Right lobe of liver (tissue), 6 donors: ENCODE results near the gene CLCF1. TPM values are rescaled to one million over a fixed set of nuclear protein-coding genes. Genes with fewer than 3 reads are reported as not detected.
"Not testable (repeated sequence)": the region's sequence is repeated elsewhere in the genome, so short reads cannot be mapped to it uniquely, and the experiment has no call there.

Experiments used
- ATAC-seq, 4 donors: fragments of 200-7000 bp; cut with Tn5 transposase; one replicate each; pipeline ENCODE4 v1.9.1; 2020; ENCODE audit warnings: mild to moderate bottlenecking in 4 of 4, moderate library complexity in 4 of 4
- DNase-seq, 3 donors: peaks; one replicate each; pipeline ENCODE4 v3.0.0-alpha.2; 2020
- H3K27ac ChIP-seq, 3 donors: fragments of 200-600 bp; one replicate each; pipeline ENCODE4 v1.8.0; 2022
- H3K27me3 ChIP-seq, 2 donors: fragments of 200-600 bp; one replicate each; pipeline ENCODE4 v1.8.0; 2022
- H3K36me3 ChIP-seq, 4 donors: fragments of 200-600 bp; sonication (generic) in 1 of 4; one replicate each; pipeline versions ENCODE4 v1.5.1 to v1.8.0; 2017 to 2022; ENCODE audit warnings: control low read depth in 1 of 4
- H3K4me1 ChIP-seq, 4 donors: fragments of 200-600 bp; sonication (generic) in 1 of 4; one replicate each; pipeline versions ENCODE4 v1.5.1 to v1.8.0; 2017 to 2022; ENCODE audit warnings: control low read depth in 1 of 4
- H3K4me3 ChIP-seq, 3 donors: fragments of 200-600 bp; one replicate each; pipeline ENCODE4 v1.8.0; 2022
- H3K9me3 ChIP-seq, 4 donors: fragments of 200-600 bp; sonication (generic) in 1 of 4; one replicate each; pipeline versions ENCODE4 v1.5.1 to v1.8.0; 2017 to 2022; ENCODE audit warnings: control low read depth in 1 of 4
- POLR2A ChIP-seq: fragments of 450-650 bp; IDR thresholded peaks from one replicate; pipeline ENCODE4 v1.6.1; 2017; ENCODE audit warnings: antibody characterized with exemption, mild to moderate bottlenecking
- WGBS: methylation state at CpG from one replicate; pipeline ENCODE4 v1.1.6; 2018; ENCODE audit warnings: low coverage, low lambda C conversion rate; ENCODE audit not compliant: insufficient coverage; ENCODE audit errors: missing lambda C conversion rate; 5-methylcytosine and 5-hydroxymethylcytosine counted together
- intact Hi-C, 2 donors: fragments of 100-400 bp; cut with DNase I; formaldehyde crosslinking; loops; one replicate each; pipeline versions ENCODE4 v1.11.2 to v1.14.1; 2022
- total RNA-seq, 6 experiments: library from RNA; depleted of rRNA in 2 of 6; stranded (reverse); fragments of >200 nt in 2 of 6; fragmentation: NEBNext Ultra II Directional in 3 of 6; extraction: Animal tissue kit (Norgen Biotek cat#: 25700) in 3 of 6; gene quantifications; one replicate each; pipeline versions ENCODE4 v1.1.0 to v1.2.4, GENCODE V29; 2016 to 2023
- TF ChIP-seq, protein P1 (sequence below), 4 donors: fragments of 200-600 bp in 3 of 4; fragments of 450-650 bp in 1 of 4; IDR thresholded peaks; one replicate each; pipeline versions ENCODE4 v1.5.1 to v1.8.0; 2016 to 2022; ENCODE audit warnings: antibody characterized with exemption in 4 of 4, mild to moderate bottlenecking in 2 of 4
- donor health status: DM: no; HTN: yes; CAD: no.
- donor health status: DM: no; HTN: no; CAD: no.
- donor health status: DM: no; HTN: no; CAD: no.
- donor health status: DM: no; HTN: yes; CAD: no.
- donor health status: DM: no; HTN: yes; CAD: no.

CLCF1 gene
- total RNA-seq, 6 experiments from 2014 or later = 0.44 to 3.8 (median 1.3) TPM

DNA sequence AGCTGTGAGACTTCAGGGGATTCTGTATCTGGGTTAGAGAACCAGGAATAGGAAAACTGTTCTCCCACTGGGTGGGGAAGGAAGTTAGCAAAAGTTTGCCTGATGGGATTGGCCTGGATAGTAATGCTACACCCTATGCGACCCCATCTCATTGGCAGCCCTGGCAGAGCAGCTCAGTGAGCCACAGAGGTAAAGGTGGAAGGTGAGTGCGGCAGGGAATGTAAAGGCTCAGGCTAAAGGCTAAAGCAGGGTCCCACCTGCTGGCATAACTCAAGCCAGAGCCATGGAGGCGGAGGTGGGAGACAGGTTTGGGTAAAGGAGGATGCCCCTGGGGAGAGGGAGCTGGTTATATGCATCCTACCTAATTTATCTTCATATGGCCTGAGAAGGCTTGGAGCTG is 51.3 kb downstream of the CLCF1 start:
- ATAC-seq = no peak
- Histone ChIP-seq H3K27ac (no peak overlapping the region), H3K4me3 (no peak overlapping the region), H3K4me1 (peaks cover 0 to 7% (median 0%) of the 10 kb centered on the region in 4 donors), H3K9me3 (no peaks in the 10 kb centered on the region), H3K27me3 (no peaks in the 10 kb centered on the region), H3K36me3 (no peaks in the 10 kb centered on the region)
- no peak for DNase-seq
- WGBS = 90% methylated on average over 2 of the region's 3 CpGs
- intact Hi-C loops = no loop called here
- TF ChIP-seq, protein P1, sequence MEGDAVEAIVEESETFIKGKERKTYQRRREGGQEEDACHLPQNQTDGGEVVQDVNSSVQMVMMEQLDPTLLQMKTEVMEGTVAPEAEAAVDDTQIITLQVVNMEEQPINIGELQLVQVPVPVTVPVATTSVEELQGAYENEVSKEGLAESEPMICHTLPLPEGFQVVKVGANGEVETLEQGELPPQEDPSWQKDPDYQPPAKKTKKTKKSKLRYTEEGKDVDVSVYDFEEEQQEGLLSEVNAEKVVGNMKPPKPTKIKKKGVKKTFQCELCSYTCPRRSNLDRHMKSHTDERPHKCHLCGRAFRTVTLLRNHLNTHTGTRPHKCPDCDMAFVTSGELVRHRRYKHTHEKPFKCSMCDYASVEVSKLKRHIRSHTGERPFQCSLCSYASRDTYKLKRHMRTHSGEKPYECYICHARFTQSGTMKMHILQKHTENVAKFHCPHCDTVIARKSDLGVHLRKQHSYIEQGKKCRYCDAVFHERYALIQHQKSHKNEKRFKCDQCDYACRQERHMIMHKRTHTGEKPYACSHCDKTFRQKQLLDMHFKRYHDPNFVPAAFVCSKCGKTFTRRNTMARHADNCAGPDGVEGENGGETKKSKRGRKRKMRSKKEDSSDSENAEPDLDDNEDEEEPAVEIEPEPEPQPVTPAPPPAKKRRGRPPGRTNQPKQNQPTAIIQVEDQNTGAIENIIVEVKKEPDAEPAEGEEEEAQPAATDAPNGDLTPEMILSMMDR (IDR thresholded peaks at IDR 0.05) = no peak
- no peak for TF ChIP-seq POLR2A

DNA sequence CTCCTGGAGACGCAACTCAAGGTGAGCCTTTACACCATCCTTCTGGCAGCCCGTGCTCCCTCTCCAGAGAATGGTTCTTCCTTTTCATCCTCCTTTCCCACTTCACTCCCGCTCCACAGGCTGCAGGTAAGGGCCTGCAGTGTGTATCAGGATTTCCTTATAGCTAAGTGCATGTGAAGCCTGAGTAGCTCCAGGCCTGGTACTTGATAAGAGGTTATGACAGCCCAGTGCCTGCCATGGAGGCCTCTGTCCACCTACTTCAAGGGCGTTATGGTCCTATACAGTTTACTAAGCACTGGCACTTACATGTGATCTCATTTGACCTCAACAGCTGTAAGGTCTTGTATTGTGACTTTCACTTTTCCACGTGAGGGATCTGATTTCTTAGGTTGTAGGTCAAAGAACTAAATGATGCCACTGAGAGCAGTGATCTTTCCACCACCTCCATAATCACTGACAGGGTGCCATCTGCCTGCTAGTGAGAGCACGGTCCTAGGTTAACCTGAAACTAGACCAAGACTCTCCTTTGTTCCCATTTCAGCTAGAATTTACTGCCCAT is 52.0 kb downstream of the CLCF1 start:
- ATAC-seq (no peak), DNase-seq (no peak)
- WGBS = 96% methylated on average over 5 of the region's 6 CpGs
- Histone ChIP-seq H3K4me1 (peaks cover 0 to 7% (median 0%) of the 10 kb centered on the region in 4 donors), H3K27me3 (no peaks in the 10 kb centered on the region), H3K4me3 (no peak overlapping the region), H3K36me3 (no peaks in the 10 kb centered on the region), H3K9me3 (no peaks in the 10 kb centered on the region), H3K27ac (no peak overlapping the region)
- intact Hi-C loops = no loop called here
- TF ChIP-seq, protein P1 (IDR thresholded peaks at IDR 0.05) = no peak
- no peak for TF ChIP-seq POLR2A

DNA sequence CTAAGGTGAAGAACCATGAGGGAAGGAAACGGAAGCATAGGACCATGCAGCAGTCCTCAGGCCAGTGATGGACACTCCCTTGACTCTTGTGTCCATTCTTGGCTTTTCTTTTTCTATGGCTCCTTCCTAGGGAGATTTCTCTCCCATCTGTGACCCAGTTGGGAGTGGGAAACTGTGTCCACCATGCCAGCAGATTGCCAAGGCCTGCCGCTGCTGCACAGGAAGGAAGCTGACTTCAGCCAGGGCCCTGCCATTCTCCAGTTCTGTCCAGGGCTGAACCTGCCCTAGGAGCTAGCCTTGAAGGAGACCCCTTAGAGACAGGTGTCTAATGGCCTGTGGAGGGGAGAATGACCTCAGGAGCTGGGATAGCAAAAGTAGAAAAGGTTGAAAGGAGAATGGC is 52.7 kb downstream of the CLCF1 start:
- ATAC-seq (no peak), DNase-seq (no peak)

DNA sequence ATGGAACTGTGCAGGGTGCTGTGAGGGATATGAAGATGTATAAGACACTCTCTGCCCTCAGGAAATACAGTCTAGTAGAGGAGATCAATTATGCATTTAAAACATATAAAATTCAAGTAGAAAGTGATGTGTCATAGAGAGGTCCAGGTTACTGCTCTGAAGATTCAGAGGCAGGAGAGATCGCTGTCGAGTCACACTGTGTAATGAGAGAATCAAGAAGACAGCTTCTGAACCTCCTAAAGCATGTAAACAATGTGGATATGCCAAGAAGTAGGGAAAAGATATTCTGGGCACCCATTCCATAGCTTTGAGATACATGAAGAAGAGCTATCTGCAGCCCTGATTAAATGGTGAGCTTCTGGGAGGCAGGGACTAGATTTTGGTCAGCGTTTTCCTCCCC is 53.4 kb downstream of the CLCF1 start:
- no peak overlapping the region for H3K4me3 ChIP-seq

More for the DNA sequence above, 52.7 kb downstream of the CLCF1 start:
- H3K27me3 ChIP-seq = no peaks in the 10 kb centered on the region
- peaks cover 0 to 7% (median 0%) of the 10 kb centered on the region in 4 donors for H3K4me1 ChIP-seq
- H3K9me3 ChIP-seq = no peaks in the 10 kb centered on the region
- intact Hi-C loops = no loop called here
- no peak overlapping the region for H3K4me3 ChIP-seq
- H3K36me3 ChIP-seq = no peaks in the 10 kb centered on the region
- no peak for TF ChIP-seq POLR2A
- 83% methylated on average over 1 of the region's 2 CpGs for whole genome bisulfite sequencing
- H3K27ac ChIP-seq = no peak overlapping the region

DNA sequence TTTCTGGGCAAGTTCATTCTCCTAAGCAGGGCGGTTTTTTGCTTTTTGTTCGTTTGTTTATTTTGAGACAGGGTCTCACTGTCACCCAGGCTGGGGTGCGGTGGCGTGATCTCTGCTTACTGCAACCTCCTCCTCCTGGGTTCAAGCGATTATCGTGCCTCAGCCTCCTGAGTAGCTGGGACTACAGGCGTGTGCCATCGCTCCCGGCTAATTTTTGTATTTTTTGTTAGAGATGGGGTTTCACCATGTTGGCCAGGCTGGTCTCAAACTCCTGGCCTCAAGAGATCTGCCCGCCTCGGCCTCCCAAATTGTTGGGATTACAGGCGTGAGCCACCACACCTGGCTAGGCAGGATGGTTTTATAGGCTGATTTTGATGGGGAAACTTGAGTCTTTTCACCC is 54.5 kb downstream of the CLCF1 start:
- H3K4me3 ChIP-seq, DNase-seq, intact Hi-C loops: not testable (repeated sequence)

More for the DNA sequence above, 53.4 kb downstream of the CLCF1 start:
- intact Hi-C loops = no loop called here
- ATAC-seq = no peak
- TF ChIP-seq, protein P1 (IDR thresholded peaks at IDR 0.05) = no peak
- no peak for TF ChIP-seq POLR2A
- peaks cover 0 to 7% (median 0%) of the 10 kb centered on the region in 4 donors for H3K4me1 ChIP-seq
- WGBS = 96% methylated on average over 2 of the region's 3 CpGs
- no peaks in the 10 kb centered on the region for H3K9me3 ChIP-seq
- DNase-seq = no peak
- no peaks in the 10 kb centered on the region for H3K27me3 ChIP-seq
- H3K36me3 ChIP-seq = no peaks in the 10 kb centered on the region
- no peak overlapping the region for H3K27ac ChIP-seq

More for the DNA sequence above, 54.5 kb downstream of the CLCF1 start:
- H3K9me3 ChIP-seq, H3K27me3 ChIP-seq, H3K36me3 ChIP-seq, ATAC-seq, H3K27ac ChIP-seq, H3K4me1 ChIP-seq: not testable (repeated sequence)
- 90% methylated on average over 9 of the region's 12 CpGs for WGBS
